K562 (cell line): ENCODE results near the gene MPRIP. TPM values are rescaled to one million over a fixed set of nuclear protein-coding genes. Genes with fewer than 3 reads are reported as not detected.

Source experiments
- ATAC-seq: fragments of 200-7000 bp; cut with Tn5 transposase; 3 replicates; pipeline ENCODE4 v1.9.1; 2020; ENCODE audit warnings: moderate library complexity
- BruUV-seq: library from RNA; stranded (reverse); fragments of 400-500 nt; replicated peaks from 2 replicates; lab custom pipeline; 2021; lab: Mats Ljungman, UMichigan
- CTCF ChIA-PET: fragments of 300-600 bp; formaldehyde crosslinking; extraction: SDS; loops from one replicate; lab custom pipeline; 2021; ENCODE audit warnings: low intra/inter-chr PET ratio; lab: Yijun Ruan, JAX
- POLR2A ChIA-PET: fragments of 300-600, 350-650 bp; sonication (Branson Sonifier 250); formaldehyde crosslinking; extraction: SDS; loops from one replicate; lab custom pipeline; 2021; ENCODE audit warnings: antibody characterized with exemption, inconsistent platforms; lab: Yijun Ruan, JAX
- DNase-seq, 4 experiments: peaks; one replicate each; pipeline versions ENCODE4 v3.0.0 to v3.0.0-alpha.2; 2011 to 2018; ENCODE audit warnings: low spot score in 3 of 4, mixed read lengths in 3 of 4; ENCODE audit errors: extremely low read depth in 1 of 4
- FAIRE-seq: peaks from 2 replicates; lab custom pipeline; 2011; peaks lifted over from hg19 to GRCh38; lab: Jason Lieb, UNC
- H2AFZ ChIP-seq: 2 replicates; pipeline ENCODE4 v1.6.0; 2011; ENCODE audit warnings: low read depth, low read length, control low read depth, inconsistent platforms
- H3K27ac ChIP-seq: fragments of 200-600 bp; 3 replicates; pipeline ENCODE4 v1.8.0; 2011; ENCODE audit warnings: low read depth, mild to moderate bottlenecking, control low read depth, inconsistent platforms, low read length, moderate library complexity, mixed read lengths; ENCODE audit errors: extremely low read depth
- H3K27me3 ChIP-seq, 2 experiments: fragments of 300-600 bp in 1 of 2; 2 replicates in 1 of 2; 3 replicates in 1 of 2; pipeline versions ENCODE4 v1.6.0 to v1.8.0; 2011; ENCODE audit warnings: inconsistent platforms in 2 of 2, low read length in 2 of 2, mild to moderate bottlenecking in 1 of 2, mixed read lengths in 1 of 2, moderate library complexity in 1 of 2; ENCODE audit not compliant: control insufficient read depth in 2 of 2, insufficient read depth in 2 of 2
- H3K36me3 ChIP-seq: fragments of 300-600 bp; 3 replicates; pipeline ENCODE4 v1.8.0; 2011; ENCODE audit warnings: mild to moderate bottlenecking, low read length, inconsistent platforms; ENCODE audit not compliant: control insufficient read depth, insufficient read depth
- H3K4me1 ChIP-seq, 2 experiments: fragments of 200-600 bp in 1 of 2; replicated peaks in 1 of 2; 2 replicates in 1 of 2; 3 replicates in 1 of 2; pipeline versions ENCODE4 v1.5.1 to v1.8.0; 2011; ENCODE audit warnings: inconsistent platforms in 2 of 2, low read length in 2 of 2, mild to moderate bottlenecking in 1 of 2, mixed read lengths in 1 of 2, moderate library complexity in 1 of 2; ENCODE audit not compliant: control insufficient read depth in 2 of 2, insufficient read depth in 2 of 2
- H3K4me2 ChIP-seq: 2 replicates; pipeline ENCODE4 v1.6.1; 2011; ENCODE audit warnings: low read length, control low read depth, inconsistent platforms, mixed read lengths; ENCODE audit not compliant: insufficient read depth
- H3K4me3 ChIP-seq: fragments of 200-600 bp; sonication (generic), shearing (Covaris generic); 2 replicates; pipeline ENCODE4 v1.5.1; 2016; ENCODE audit warnings: control low read depth, inconsistent platforms
- H3K79me2 ChIP-seq: fragments of 200-600 bp; 3 replicates; pipeline ENCODE4 v1.8.0; 2011; ENCODE audit warnings: low read length, inconsistent platforms; ENCODE audit not compliant: control insufficient read depth, insufficient read depth
- H3K9ac ChIP-seq, 2 experiments: 2 replicates each; pipeline versions ENCODE4 v1.6.0 to v1.6.1; 2011; ENCODE audit warnings: low read depth in 2 of 2, low read length in 2 of 2, control low read depth in 1 of 2, inconsistent platforms in 1 of 2, mild to moderate bottlenecking in 1 of 2, mixed read lengths in 1 of 2; ENCODE audit not compliant: insufficient read depth in 1 of 2
- H3K9me1 ChIP-seq: one replicate; pipeline ENCODE4 v1.6.0; 2011; ENCODE audit warnings: inconsistent platforms, mild to moderate bottlenecking, low read length, moderate library complexity; ENCODE audit not compliant: control insufficient read depth, insufficient read depth
- H3K9me3 ChIP-seq: replicated peaks from 2 replicates; pipeline ENCODE4 v1.5.1; 2011; ENCODE audit warnings: low read depth, low read length, inconsistent platforms; ENCODE audit not compliant: control insufficient read depth, insufficient read depth
- H4K20me1 ChIP-seq: replicated peaks from 2 replicates; pipeline ENCODE4 v1.6.1; 2011; ENCODE audit warnings: low read length, inconsistent platforms, mixed read lengths; ENCODE audit not compliant: control insufficient read depth, insufficient read depth
- C11orf30 ChIP-seq: fragments of 450-650 bp; IDR thresholded peaks from 2 replicates; pipeline ENCODE4 v1.6.1; 2016; ENCODE audit warnings: low read depth, mild to moderate bottlenecking
- CBX5 ChIP-seq: IDR thresholded peaks from 2 replicates; pipeline ENCODE4 v1.6.1; 2014; ENCODE audit warnings: low read depth, borderline replicate concordance
- CEBPB ChIP-seq: fragments of 450-650 bp; IDR thresholded peaks from 2 replicates; pipeline ENCODE4 v1.6.1; 2016; ENCODE audit warnings: missing genetic modification characterization, missing compliant biosample characterization
- EWSR1 ChIP-seq: fragments of 450-650 bp; IDR thresholded peaks from 2 replicates; pipeline ENCODE4 v1.6.1; 2018; ENCODE audit warnings: borderline replicate concordance, mild to moderate bottlenecking, low read depth, moderate library complexity; ENCODE audit not compliant: partially characterized antibody
- HEY1 ChIP-seq: fragments of 250-450 bp; sonication (Bioruptor Pico); IDR thresholded peaks from 2 replicates; pipeline ENCODE4 v1.5.0; 2020; ENCODE audit warnings: mild to moderate bottlenecking, moderate library complexity, borderline replicate concordance
- JUN ChIP-seq, 2 experiments: sonication (generic) in 1 of 2; formaldehyde crosslinking in 1 of 2; IDR thresholded peaks; 2 replicates each; pipeline versions ENCODE4 v1.6.1 to v1.8.0; 2012 to 2022; ENCODE audit warnings: borderline replicate concordance in 2 of 2, mild to moderate bottlenecking in 2 of 2, improper control_type of control experiment in 1 of 2, low read depth in 1 of 2, low read length in 1 of 2, missing genetic modification reagents in 1 of 2
- MCM2 ChIP-seq: fragments of 450-650 bp; IDR thresholded peaks from 2 replicates; pipeline ENCODE4 v1.6.1; 2017; ENCODE audit warnings: low read depth, mild to moderate bottlenecking
- RBM14 ChIP-seq: fragments of 200-400 bp; formaldehyde crosslinking; IDR thresholded peaks from 2 replicates; pipeline ENCODE4 v1.6.1; 2018; ENCODE audit warnings: low read depth, mild to moderate bottlenecking, low read length, moderate library complexity, borderline replicate concordance; ENCODE audit not compliant: insufficient read depth
- SRSF1 ChIP-seq: fragments of 200-400 bp; formaldehyde crosslinking; IDR thresholded peaks from 2 replicates; pipeline ENCODE4 v1.6.1; 2017; ENCODE audit warnings: mild to moderate bottlenecking, low read depth, low read length, moderate library complexity
- U2AF1 ChIP-seq: fragments of 200-400 bp; formaldehyde crosslinking; optimal IDR thresholded peaks from 2 replicates; pipeline ENCODE3; 2017; ENCODE audit warnings: mild to moderate bottlenecking, low read depth, low read length, moderate library complexity
- ZNF212 ChIP-seq: fragments of 450-650 bp; formaldehyde crosslinking; IDR thresholded peaks from 2 replicates; pipeline ENCODE4 v1.4.0; 2020; ENCODE audit warnings: mild to moderate bottlenecking
- ZSCAN32 ChIP-seq: fragments of 450-650 bp; formaldehyde crosslinking; IDR thresholded peaks from 2 replicates; pipeline ENCODE4 v1.4.0; 2020; ENCODE audit warnings: mild to moderate bottlenecking, moderate library complexity
- WGBS: fragments of 100-300 bp; shearing (Covaris generic); methylation state at CpG from one replicate; pipeline ENCODE4 v1.1.6; 2016; ENCODE audit warnings: low coverage, mixed read lengths; ENCODE audit not compliant: insufficient coverage; ENCODE audit errors: missing lambda C conversion rate; 5-methylcytosine and 5-hydroxymethylcytosine counted together
- in situ Hi-C: fragments of 300-500 bp; cut with MboI; formaldehyde crosslinking; loops from 4 replicates; pipeline ENCODE4 v1.15.0; 2018; ENCODE audit warnings: inconsistent platforms, mixed read lengths
- intact Hi-C: fragments of 100-400 bp; cut with micrococcal nuclease; formaldehyde crosslinking; loops from 2 replicates; pipeline ENCODE4 v1.14.2; 2022
- polyA plus RNA-seq, 8 experiments: library from polyadenylated mRNA; depleted of rRNA in 4 of 8; stranded (reverse) in 5 of 8; unstranded in 3 of 8; fragments of >200 nt; fragmentation: Nextera tagmentation in 2 of 8; fragmentation: Illumina TruSeq in 1 of 8; extraction: Ambion mirVana in 2 of 8; extraction: Trizol in 1 of 8; gene quantifications; 2 replicates each; pipeline versions ENCODE4 v1.2.1 to v1.2.3, GENCODE V29; 2011 to 2014; ENCODE audit warnings: inconsistent platforms in 1 of 8, missing spikeins in 1 of 8
- total RNA-seq, 7 experiments: library from RNA; depleted of rRNA in 6 of 7; stranded (reverse); fragments of >200 nt in 6 of 7; fragmentation: Illumina TruSeq in 2 of 7; extraction: Trizol in 2 of 7; gene quantifications; 2 replicates each; pipeline versions ENCODE4 v1.2.1 to v1.2.3, GENCODE V29; 2011 to 2021; ENCODE audit warnings: low replicate concordance in 1 of 7
- TF ChIP-seq, protein P1 (sequence below): fragments of 450-650 bp; IDR thresholded peaks from 2 replicates; pipeline ENCODE4 v1.6.1; 2016
- TF ChIP-seq, protein P2 (sequence below): fragments of 250-450 bp; sonication (Bioruptor Pico); IDR thresholded peaks from 2 replicates; pipeline ENCODE4 v1.5.0; 2021; ENCODE audit warnings: mild to moderate bottlenecking, borderline replicate concordance
- TF ChIP-seq, protein P3 (sequence below): fragments of 450-650 bp; formaldehyde crosslinking; IDR thresholded peaks from 2 replicates; pipeline ENCODE4 v1.4.0; 2020; ENCODE audit warnings: mild to moderate bottlenecking, moderate library complexity

MPRIP gene
- total and polyA plus RNA-seq, 9 of the 15 experiments (the other 6 are each of a cell fraction or from before 2014, with no cell fraction given) = 10.0 to 72.6 (median 30.1) TPM

DNA sequence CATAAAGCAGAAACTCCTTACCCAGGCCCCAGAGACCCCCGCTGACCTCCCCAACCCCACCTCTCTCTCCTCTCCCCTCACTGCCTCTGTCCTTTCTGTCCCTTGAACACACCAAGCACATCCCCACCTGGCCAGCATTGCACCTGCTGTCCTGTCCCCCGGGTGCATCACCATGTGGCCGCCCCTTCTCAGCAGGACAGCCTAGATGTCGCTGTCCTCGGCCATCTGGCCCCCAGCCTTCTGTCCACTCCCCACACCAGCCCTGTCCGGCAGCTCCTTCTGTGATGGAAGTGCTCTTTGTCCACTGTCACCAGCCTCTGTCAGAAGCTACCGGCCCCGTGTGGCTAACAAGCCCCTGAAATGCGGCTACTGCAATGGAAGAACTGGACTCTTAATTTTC lies 12.3 kb upstream of the MPRIP start:
- WGBS = 47% methylated on average over 3 of the region's 9 CpGs
- 0 out of 4 replicates have a peak overlapping the region, but pooled peaks of 1 of the 2 experiments have one; percentile 36 for H3K9ac ChIP-seq
- TF ChIP-seq MCM2 (no peak), HEY1 (CRISPR knock-in tag) (no peak), C11orf30 (no peak), ZNF212 (CRISPR knock-in tag) (no peak), JUN (IDR thresholded peaks at IDR 0.05; ENCODE audit: borderline replicate concordance, low read depth, low read length) (no peak), JUN (CRISPR knock-in tag; IDR thresholded peaks at IDR 0.05; ENCODE audit: borderline replicate concordance) (no peak), SRSF1 (no peak), CEBPB (no peak), ZSCAN32 (CRISPR knock-in tag) (no peak), CBX5 (no peak), RBM14 (no peak), U2AF1 (no peak), EWSR1 (no peak)
- TF ChIP-seq, protein P1, sequence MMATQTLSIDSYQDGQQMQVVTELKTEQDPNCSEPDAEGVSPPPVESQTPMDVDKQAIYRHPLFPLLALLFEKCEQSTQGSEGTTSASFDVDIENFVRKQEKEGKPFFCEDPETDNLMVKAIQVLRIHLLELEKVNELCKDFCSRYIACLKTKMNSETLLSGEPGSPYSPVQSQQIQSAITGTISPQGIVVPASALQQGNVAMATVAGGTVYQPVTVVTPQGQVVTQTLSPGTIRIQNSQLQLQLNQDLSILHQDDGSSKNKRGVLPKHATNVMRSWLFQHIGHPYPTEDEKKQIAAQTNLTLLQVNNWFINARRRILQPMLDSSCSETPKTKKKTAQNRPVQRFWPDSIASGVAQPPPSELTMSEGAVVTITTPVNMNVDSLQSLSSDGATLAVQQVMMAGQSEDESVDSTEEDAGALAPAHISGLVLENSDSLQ = no peak
- TF ChIP-seq, protein P2, sequence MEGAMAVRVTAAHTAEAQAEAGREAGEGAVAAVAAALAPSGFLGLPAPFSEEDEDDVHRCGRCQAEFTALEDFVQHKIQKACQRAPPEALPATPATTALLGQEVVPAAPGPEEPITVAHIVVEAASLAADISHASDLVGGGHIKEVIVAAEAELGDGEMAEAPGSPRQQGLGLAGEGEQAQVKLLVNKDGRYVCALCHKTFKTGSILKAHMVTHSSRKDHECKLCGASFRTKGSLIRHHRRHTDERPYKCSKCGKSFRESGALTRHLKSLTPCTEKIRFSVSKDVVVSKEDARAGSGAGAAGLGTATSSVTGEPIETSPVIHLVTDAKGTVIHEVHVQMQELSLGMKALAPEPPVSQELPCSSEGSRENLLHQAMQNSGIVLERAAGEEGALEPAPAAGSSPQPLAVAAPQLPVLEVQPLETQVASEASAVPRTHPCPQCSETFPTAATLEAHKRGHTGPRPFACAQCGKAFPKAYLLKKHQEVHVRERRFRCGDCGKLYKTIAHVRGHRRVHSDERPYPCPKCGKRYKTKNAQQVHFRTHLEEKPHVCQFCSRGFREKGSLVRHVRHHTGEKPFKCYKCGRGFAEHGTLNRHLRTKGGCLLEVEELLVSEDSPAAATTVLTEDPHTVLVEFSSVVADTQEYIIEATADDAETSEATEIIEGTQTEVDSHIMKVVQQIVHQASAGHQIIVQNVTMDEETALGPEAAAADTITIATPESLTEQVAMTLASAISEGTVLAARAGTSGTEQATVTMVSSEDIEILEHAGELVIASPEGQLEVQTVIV (CRISPR knock-in tag) = no peak
- TF ChIP-seq, protein P3, sequence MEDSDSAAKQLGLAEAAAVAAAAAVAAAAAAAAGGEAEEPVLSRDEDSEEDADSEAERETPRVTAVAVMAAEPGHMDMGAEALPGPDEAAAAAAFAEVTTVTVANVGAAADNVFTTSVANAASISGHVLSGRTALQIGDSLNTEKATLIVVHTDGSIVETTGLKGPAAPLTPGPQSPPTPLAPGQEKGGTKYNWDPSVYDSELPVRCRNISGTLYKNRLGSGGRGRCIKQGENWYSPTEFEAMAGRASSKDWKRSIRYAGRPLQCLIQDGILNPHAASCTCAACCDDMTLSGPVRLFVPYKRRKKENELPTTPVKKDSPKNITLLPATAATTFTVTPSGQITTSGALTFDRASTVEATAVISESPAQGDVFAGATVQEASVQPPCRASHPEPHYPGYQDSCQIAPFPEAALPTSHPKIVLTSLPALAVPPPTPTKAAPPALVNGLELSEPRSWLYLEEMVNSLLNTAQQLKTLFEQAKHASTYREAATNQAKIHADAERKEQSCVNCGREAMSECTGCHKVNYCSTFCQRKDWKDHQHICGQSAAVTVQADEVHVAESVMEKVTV (CRISPR knock-in tag) = no peak

More for the DNA sequence above, 12.3 kb upstream of the MPRIP start:
- no peaks in the 10 kb centered on the region for H3K79me2 ChIP-seq
- H4K20me1 ChIP-seq = no peaks in the 10 kb centered on the region
- POLR2A ChIA-PET = interaction anchor here (0.7 kb wide), 1 partner anchor 139 kb away, joined by 3 read pairs; no protein-coding TSS in a partner anchor
- no peaks in the 10 kb centered on the region for H3K9me1 ChIP-seq
- no peak for DNase-seq
- no peak overlapping the region for H2AFZ ChIP-seq
- in situ Hi-C loops = no loop called here
- no peaks in the 10 kb centered on the region for H3K27me3 ChIP-seq
- intact Hi-C loops = no loop called here
- no peaks in the 10 kb centered on the region for H3K9me3 ChIP-seq
- peaks cover 31 to 35% of the 10 kb centered on the region in 2 experiments; a peak in 4 of 5 replicates for H3K4me1 ChIP-seq
- BruUV-seq = no TSS peak
- ATAC-seq = no peak
- H3K4me2 ChIP-seq = no peak overlapping the region; the same call in 1 of the 2 replicates
- H3K36me3 ChIP-seq = no peaks in the 10 kb centered on the region
- no peak for FAIRE-seq
- no peak overlapping the region for H3K27ac ChIP-seq
- H3K4me3 ChIP-seq = no peak overlapping the region
- CTCF ChIA-PET = no interaction called here
